T-cell (primary cell): ENCODE results near the gene FBN2. TPM values are rescaled to one million over a fixed set of nuclear protein-coding genes. Genes with fewer than 3 reads are reported as not detected.

Source experiments
- ATAC-seq, 4 experiments: fragments of 200-7000 bp in 3 of 4; fragments of 150-1000 bp in 1 of 4; cut with Tn5 transposase; replicated peaks in 1 of 4; 1 replicate in 3 of 4; 2 replicates in 1 of 4; pipeline ENCODE4 v1.10.0; 2021; ENCODE audit warnings: moderate library complexity in 3 of 4, mild to moderate bottlenecking in 2 of 4, moderate number of reproducible peaks in 1 of 4
- CTCF ChIA-PET, 2 donors: fragments of 300-600 bp; sonication (Branson Sonifier 250); formaldehyde crosslinking; loops; one replicate each; lab custom pipeline; 2022; ENCODE audit warnings: antibody characterized with exemption in 2 of 2; lab: Charles Lee
- POLR2A ChIA-PET, 2 donors: fragments of 300-600 bp; sonication (Branson Sonifier 250); formaldehyde crosslinking; loops; one replicate each; lab custom pipeline; 2022; ENCODE audit warnings: antibody characterized with exemption in 2 of 2; lab: Charles Lee
- DNase-seq, 35 experiments: peaks; one replicate each; pipeline versions ENCODE4 v3.0.0 to v3.0.0-alpha.2; 2013 to 2023
- H3K27ac ChIP-seq: one replicate; pipeline ENCODE4 v1.5.1; 2013; ENCODE audit warnings: low read length
- H3K27me3 ChIP-seq, 2 experiments: replicated peaks in 1 of 2; 1 replicate in 1 of 2; 2 replicates in 1 of 2; pipeline versions ENCODE4 v1.6.1 to v1.7.0; 2013; ENCODE audit warnings: low read length in 1 of 2, mixed read lengths in 1 of 2; ENCODE audit not compliant: control insufficient read depth in 2 of 2, insufficient read depth in 2 of 2; ENCODE audit errors: extremely low read depth in 1 of 2
- H3K36me3 ChIP-seq, 2 donors: 1 replicate in 1 of 2; 2 replicates in 1 of 2; pipeline versions ENCODE4 v1.6.1 to v1.7.0; 2013; ENCODE audit warnings: low read length in 1 of 2; ENCODE audit not compliant: control insufficient read depth in 2 of 2, insufficient read depth in 1 of 2; ENCODE audit errors: extremely low read depth in 1 of 2
- H3K4me1 ChIP-seq, 2 experiments: 1 replicate in 1 of 2; 2 replicates in 1 of 2; pipeline versions ENCODE4 v1.6.1 to v1.7.0; 2013; ENCODE audit warnings: low read length in 2 of 2, mixed read lengths in 1 of 2; ENCODE audit not compliant: insufficient read depth in 2 of 2, control insufficient read depth in 1 of 2; ENCODE audit errors: extremely low read depth in 1 of 2
- H3K4me3 ChIP-seq, 2 donors: 1 replicate in 1 of 2; 2 replicates in 1 of 2; pipeline versions ENCODE4 v1.5.1 to v1.7.0; 2013; ENCODE audit warnings: mild to moderate bottlenecking in 2 of 2, low read length in 1 of 2, moderate library complexity in 1 of 2; ENCODE audit not compliant: control insufficient read depth in 1 of 2; ENCODE audit errors: extremely low read depth in 1 of 2
- H3K9me3 ChIP-seq: 2 replicates; pipeline ENCODE4 v1.7.0; 2013
- H3K27ac Mint-ChIP-seq, 2 donors: one replicate each; pipeline ENCODE4 v1.8.0; 2020 to 2021; ENCODE audit warnings: mild to moderate bottlenecking in 2 of 2, mixed read lengths in 2 of 2
- H3K27me3 Mint-ChIP-seq, 2 donors: one replicate each; pipeline ENCODE4 v1.8.0; 2021 to 2022; ENCODE audit warnings: mixed read lengths in 2 of 2
- H3K36me3 Mint-ChIP-seq: one replicate; pipeline ENCODE4 v1.8.0; 2021; ENCODE audit warnings: mixed read lengths
- H3K4me1 Mint-ChIP-seq, 3 donors: one replicate each; pipeline ENCODE4 v1.8.0; 2020 to 2022; ENCODE audit warnings: mixed read lengths in 3 of 3, mild to moderate bottlenecking in 1 of 3
- H3K4me3 Mint-ChIP-seq, 3 donors: one replicate each; pipeline ENCODE4 v1.8.0; 2020 to 2022; ENCODE audit warnings: mild to moderate bottlenecking in 3 of 3, mixed read lengths in 3 of 3, moderate library complexity in 3 of 3
- H3K9me3 Mint-ChIP-seq, 3 donors: one replicate each; pipeline ENCODE4 v1.8.0; 2020 to 2022; ENCODE audit warnings: mixed read lengths in 3 of 3
- WGBS: methylation state at CpG from one replicate; pipeline ENCODE4 v1.1.5; 2013; ENCODE audit warnings: missing lambda C conversion rate; ENCODE audit not compliant: insufficient coverage; 5-methylcytosine and 5-hydroxymethylcytosine counted together
- total RNA-seq, 35 experiments: library from RNA in 6 of 35; stranded (reverse) in 6 of 35; fragments of 120-200 nt in 1 of 35; gene quantifications; one replicate each; pipeline versions ENCODE4 v1.2.1 to v1.2.4 and lab custom pipeline; 2013 to 2026

The FBN2 gene
- total RNA-seq, 5 donors from 2014 or later (not counting 1 experiment from before 2014, with no cell fraction given) = 0.32 to 0.61 (median 0.36) TPM; not detected in 2

GRCh38 chr5:128380337-128380736 is 157.7 kb downstream of the FBN2 start:
- CTCF ChIA-PET = no interaction called here

GRCh38 chr5:128378632-128379031 is 159.4 kb downstream of the FBN2 start:
- H3K27me3 ChIP-seq = no peaks in the 10 kb centered on the region
- H3K4me3 ChIP-seq = no peak overlapping the region
- no peak overlapping the region for H3K4me3 Mint-ChIP-seq
- H3K36me3 ChIP-seq = no peaks in the 10 kb centered on the region
- H3K27ac ChIP-seq = no peak overlapping the region
- peaks cover 0 to 2% of the 10 kb centered on the region in 2 experiments for H3K4me1 ChIP-seq
- H3K9me3 Mint-ChIP-seq = peaks cover 0 to 6% (median 0%) of the 10 kb centered on the region in 3 donors
- no peak for ATAC-seq
- CTCF ChIA-PET = no interaction called here
- no peaks in the 10 kb centered on the region for H3K27me3 Mint-ChIP-seq
- no peaks in the 10 kb centered on the region for H3K36me3 Mint-ChIP-seq
- no peaks in the 10 kb centered on the region for H3K4me1 Mint-ChIP-seq
- DNase-seq = no peak
- H3K27ac Mint-ChIP-seq = no peak overlapping the region
- no peaks in the 10 kb centered on the region for H3K9me3 ChIP-seq
- POLR2A ChIA-PET = no interaction called here
- WGBS = no CpG with 5 or more reads among the region's 1 CpG

More at GRCh38 chr5:128380337-128380736, 157.7 kb downstream of the FBN2 start:
- Mint-ChIP-seq H3K27ac (no peak overlapping the region), H3K4me3 (no peak overlapping the region), H3K4me1 (no peaks in the 10 kb centered on the region), H3K36me3 (no peaks in the 10 kb centered on the region), H3K27me3 (no peaks in the 10 kb centered on the region), H3K9me3 (peaks cover 0 to 6% (median 0%) of the 10 kb centered on the region in 3 donors)
- H3K36me3 ChIP-seq = no peaks in the 10 kb centered on the region
- 71% methylated on average over 2 of the region's 3 CpGs for WGBS
- no peaks in the 10 kb centered on the region for H3K27me3 ChIP-seq
- peaks cover 0 to 2% of the 10 kb centered on the region in 2 experiments for H3K4me1 ChIP-seq
- H3K9me3 ChIP-seq = no peaks in the 10 kb centered on the region
- ATAC-seq = no peak
- no peak for DNase-seq
- H3K4me3 ChIP-seq = no peak overlapping the region
- H3K27ac ChIP-seq = no peak overlapping the region
- POLR2A ChIA-PET = no interaction called here

GRCh38 chr5:128378196-128378595 is 159.8 kb downstream of the FBN2 start:
- Histone ChIP-seq H3K36me3 (no peaks in the 10 kb centered on the region), H3K27me3 (no peaks in the 10 kb centered on the region), H3K27ac (no peak overlapping the region), H3K9me3 (no peaks in the 10 kb centered on the region), H3K4me3 (no peak overlapping the region), H3K4me1 (peaks cover 0 to 2% of the 10 kb centered on the region in 2 experiments)
- ATAC-seq (no peak), DNase-seq (no peak)
- Mint-ChIP-seq H3K9me3 (peaks cover 0 to 6% (median 0%) of the 10 kb centered on the region in 3 donors), H3K27ac (no peak overlapping the region), H3K4me3 (no peak overlapping the region), H3K4me1 (no peaks in the 10 kb centered on the region), H3K27me3 (no peaks in the 10 kb centered on the region), H3K36me3 (no peaks in the 10 kb centered on the region)
- ChIA-PET POLR2A (interaction anchor here in 1 of 2 donors (0.6 kb wide), 1 partner anchor 1332 kb away, joined by 5 read pairs; no protein-coding TSS in a partner anchor), CTCF (no interaction called here)
- WGBS = no CpG with 5 or more reads among the region's 2 CpGs

- no peaks in the 10 kb centered on the region for H3K27me3 ChIP-seq
- H3K4me1 Mint-ChIP-seq = no peaks in the 10 kb centered on the region
- no peaks in the 10 kb centered on the region for H3K27me3 Mint-ChIP-seq
- H3K27ac Mint-ChIP-seq = no peak overlapping the region
- H3K9me3 Mint-ChIP-seq = no peaks in the 10 kb centered on the region
- ChIA-PET POLR2A (no interaction called here), CTCF (no interaction called here)
- ATAC-seq (no peak), DNase-seq (no peak)
- H3K27ac ChIP-seq = no peak overlapping the region
- no peaks in the 10 kb centered on the region for H3K36me3 Mint-ChIP-seq
- peaks cover 0 to 2% of the 10 kb centered on the region in 2 experiments for H3K4me1 ChIP-seq
- no peak overlapping the region for H3K4me3 ChIP-seq
- no peaks in the 10 kb centered on the region for H3K36me3 ChIP-seq
- H3K9me3 ChIP-seq = no peaks in the 10 kb centered on the region
- H3K4me3 Mint-ChIP-seq = no peak overlapping the region
- no CpG with 5 or more reads among the region's 1 CpG for WGBS
Observed at GRCh38 chr5:128376577-128376976, 161.5 kb downstream of the FBN2 start.

- POLR2A ChIA-PET = no interaction called here
- ATAC-seq = no peak
- Histone ChIP-seq H3K4me1 (no peaks in the 10 kb centered on the region), H3K27me3 (no peaks in the 10 kb centered on the region), H3K4me3 (no peak overlapping the region), H3K27ac (no peak overlapping the region), H3K9me3 (no peaks in the 10 kb centered on the region), H3K36me3 (no peaks in the 10 kb centered on the region)
- Mint-ChIP-seq H3K27me3 (no peaks in the 10 kb centered on the region), H3K4me3 (no peak overlapping the region), H3K9me3 (no peaks in the 10 kb centered on the region), H3K36me3 (no peaks in the 10 kb centered on the region), H3K27ac (no peak overlapping the region), H3K4me1 (no peaks in the 10 kb centered on the region)
- DNase-seq = no peak
- CTCF ChIA-PET = no interaction called here
- no CpG with 5 or more reads among the region's 3 CpGs for WGBS
Observed at GRCh38 chr5:128366147-128366546, 171.9 kb downstream of the FBN2 start.

GRCh38 chr5:128362370-128362769 is 175.7 kb downstream of the FBN2 start:
- no peak for DNase-seq
- no peaks in the 10 kb centered on the region for H3K36me3 Mint-ChIP-seq

GRCh38 chr5:128358826-128359225 is 179.2 kb downstream of the FBN2 start:
- ChIA-PET CTCF (no interaction called here), POLR2A (no interaction called here)
- H3K36me3 Mint-ChIP-seq = no peaks in the 10 kb centered on the region
- Histone ChIP-seq H3K4me3 (no peak overlapping the region), H3K27ac (no peak overlapping the region), H3K27me3 (no peaks in the 10 kb centered on the region), H3K4me1 (no peaks in the 10 kb centered on the region), H3K36me3 (no peaks in the 10 kb centered on the region), H3K9me3 (no peaks in the 10 kb centered on the region)
- H3K27ac Mint-ChIP-seq = no peak overlapping the region
- ATAC-seq (no peak), DNase-seq (no peak)
- no peaks in the 10 kb centered on the region for H3K9me3 Mint-ChIP-seq
- peaks cover 0 to 4% of the 10 kb centered on the region in 2 donors for H3K27me3 Mint-ChIP-seq
- WGBS = no CpG with 5 or more reads among the region's 1 CpG
- H3K4me3 Mint-ChIP-seq = no peak overlapping the region
- H3K4me1 Mint-ChIP-seq = no peaks in the 10 kb centered on the region

More at GRCh38 chr5:128362370-128362769, 175.7 kb downstream of the FBN2 start:
- no peaks in the 10 kb centered on the region for H3K27me3 Mint-ChIP-seq
- H3K4me3 Mint-ChIP-seq = no peak overlapping the region
- H3K4me1 ChIP-seq = no peaks in the 10 kb centered on the region
- CTCF ChIA-PET = no interaction called here
- POLR2A ChIA-PET = no interaction called here
- whole genome bisulfite sequencing = 22% methylated on average over 1 of the region's 4 CpGs
- H3K36me3 ChIP-seq = no peaks in the 10 kb centered on the region
- no peaks in the 10 kb centered on the region for H3K9me3 Mint-ChIP-seq
- no peaks in the 10 kb centered on the region for H3K4me1 Mint-ChIP-seq
- H3K27ac ChIP-seq = no peak overlapping the region
- no peak overlapping the region for H3K27ac Mint-ChIP-seq
- H3K4me3 ChIP-seq = no peak overlapping the region
- no peaks in the 10 kb centered on the region for H3K9me3 ChIP-seq
- H3K27me3 ChIP-seq = no peaks in the 10 kb centered on the region
- ATAC-seq = no peak
